Tibial nerve (tissue), 4 donors: ENCODE data around the gene SPINDOC.

Source experiments
- CTCF ChIP-seq, 5 experiments: fragments of 200-600 bp in 3 of 5; fragments of 450-650 bp in 2 of 5; sonication (generic) in 3 of 5; IDR thresholded peaks; one replicate each; pipeline ENCODE4 v1.5.1; 2016 to 2019; ENCODE audit warnings: antibody characterized with exemption in 5 of 5, mild to moderate bottlenecking in 3 of 5, moderate library complexity in 2 of 5
- EP300 ChIP-seq, 2 donors: sonication (generic); formaldehyde crosslinking; IDR thresholded peaks; one replicate each; pipeline ENCODE4 v1.6.1; 2017; ENCODE audit warnings: antibody characterized with exemption in 2 of 2, mild to moderate bottlenecking in 1 of 2
- POLR2A ChIP-seq, 2 donors: fragments of 450-650 bp; IDR thresholded peaks; one replicate each; pipeline ENCODE4 v1.6.1; 2017; ENCODE audit warnings: antibody characterized with exemption in 2 of 2, mild to moderate bottlenecking in 2 of 2, moderate library complexity in 2 of 2

GRCh38 chr11:63849691-63850090 is 36.4 kb downstream of the SPINDOC start:
- TF ChIP-seq CTCF (IDR thresholded peaks at IDR 0.05) = no peak
- no peak for TF ChIP-seq EP300 (IDR thresholded peaks at IDR 0.05)
- no peak for TF ChIP-seq POLR2A (IDR thresholded peaks at IDR 0.05)
